OCI-LY7 (cell line): ENCODE data around the gene FERMT3. TPM values are rescaled to one million over a fixed set of nuclear protein-coding genes. Genes with fewer than 3 reads are reported as not detected.

ENCODE experiments used
- BruUV-seq: library from RNA; stranded (reverse); fragments of 400-500 nt; replicated peaks from 2 replicates; lab custom pipeline; 2021; lab: Mats Ljungman, UMichigan
- CTCF ChIA-PET: fragments of 300-600 bp; sonication (Branson Sonifier 250); formaldehyde crosslinking; loops from one replicate; lab custom pipeline; 2022; ENCODE audit warnings: antibody characterized with exemption; ENCODE audit not compliant: unreplicated experiment; lab: Charles Lee
- POLR2A ChIA-PET: fragments of 300-600 bp; sonication (Branson Sonifier 250); formaldehyde crosslinking; loops from one replicate; lab custom pipeline; 2022; ENCODE audit warnings: antibody characterized with exemption; lab: Charles Lee
- DNase-seq: peaks from one replicate; pipeline ENCODE4 v3.0.0-alpha.2; 2015; ENCODE audit warnings: low spot score
- H2AFZ ChIP-seq: fragments of 200-600 bp; sonication (generic), shearing (Covaris generic); 2 replicates; pipeline ENCODE4 v1.6.1; 2014; ENCODE audit warnings: mild to moderate bottlenecking, antibody characterized with exemption, low read length, moderate library complexity
- H3K27ac ChIP-seq: fragments of 200-600 bp; sonication (generic); 2 replicates; pipeline ENCODE4 v1.5.1; 2014; ENCODE audit warnings: mixed run types, low read depth, mild to moderate bottlenecking, moderate library complexity, low read length, inconsistent platforms; ENCODE audit not compliant: poor library complexity, severe bottlenecking
- H3K36me3 ChIP-seq: fragments of 200-600 bp; sonication (generic); 2 replicates; pipeline ENCODE4 v1.6.1; 2014; ENCODE audit warnings: mild to moderate bottlenecking, antibody characterized with exemption, low read length, moderate library complexity, mixed read lengths; ENCODE audit not compliant: insufficient read depth
- H3K4me1 ChIP-seq: fragments of 200-600 bp; sonication (generic); 2 replicates; pipeline ENCODE4 v1.5.1; 2014; ENCODE audit warnings: mild to moderate bottlenecking, low read length; ENCODE audit not compliant: insufficient read depth, poor library complexity, severe bottlenecking
- H3K4me2 ChIP-seq: fragments of 200-600 bp; sonication (generic); 2 replicates; pipeline ENCODE4 v1.6.1; 2014; ENCODE audit warnings: mild to moderate bottlenecking, low read length
- H3K4me3 ChIP-seq: fragments of 200-600 bp; sonication (generic); 2 replicates; pipeline ENCODE4 v1.5.1; 2014; ENCODE audit warnings: mild to moderate bottlenecking, low read depth, low read length; ENCODE audit not compliant: poor library complexity, severe bottlenecking
- H3K79me2 ChIP-seq: fragments of 200-600 bp; sonication (generic); 2 replicates; pipeline ENCODE4 v1.6.1; 2016; ENCODE audit warnings: low read depth, mild to moderate bottlenecking, low read length, moderate library complexity, mixed read lengths; ENCODE audit not compliant: insufficient read depth
- H3K9me2 ChIP-seq: fragments of 200-600 bp; sonication (generic); 2 replicates; pipeline ENCODE4 v1.6.1; 2016; ENCODE audit warnings: mild to moderate bottlenecking, low read length, mixed read lengths; ENCODE audit not compliant: insufficient read depth
- H3K9me3 ChIP-seq: fragments of 200-600 bp; sonication (generic); 2 replicates; pipeline ENCODE4 v1.6.1; 2014; ENCODE audit warnings: mild to moderate bottlenecking, mixed run types, low read length, mixed read lengths
- H4K20me1 ChIP-seq: fragments of 200-600 bp; sonication (generic); 2 replicates; pipeline ENCODE4 v1.6.1; 2014; ENCODE audit warnings: mild to moderate bottlenecking, antibody characterized with exemption, low read length, moderate library complexity, mixed read lengths; ENCODE audit not compliant: insufficient read depth
- EZH2phosphoT487 ChIP-seq: fragments of 200-600 bp; sonication (generic); IDR thresholded peaks from 2 replicates; pipeline ENCODE4 v1.6.1; 2018; ENCODE audit warnings: low read depth, borderline replicate concordance, mild to moderate bottlenecking, mixed run types, antibody characterized with exemption, low read length, moderate library complexity, mixed read lengths
- intact Hi-C: fragments of 100-400 bp; cut with micrococcal nuclease; formaldehyde crosslinking; loops from one replicate; pipeline ENCODE4 v1.10.0; 2022; ENCODE audit not compliant: unreplicated experiment
- total RNA-seq, 2 experiments: library from RNA; depleted of rRNA in 1 of 2; stranded (reverse); fragments of >200 nt in 1 of 2; shearing (Covaris generic) in 1 of 2; gene quantifications; 2 replicates each; pipeline ENCODE4 v1.2.3, GENCODE V29; 2014 to 2022
- TF ChIP-seq, protein P1 (sequence below): fragments of 200-600 bp; sonication (generic); conservative IDR thresholded peaks from 2 replicates; pipeline ENCODE4 v1.5.1; 2014; ENCODE audit warnings: mild to moderate bottlenecking, antibody characterized with exemption, low read length, moderate library complexity, mixed read lengths

Gene FERMT3
- total RNA-seq, 2 experiments from 2014 or later: 120 to 201 TPM

DNA sequence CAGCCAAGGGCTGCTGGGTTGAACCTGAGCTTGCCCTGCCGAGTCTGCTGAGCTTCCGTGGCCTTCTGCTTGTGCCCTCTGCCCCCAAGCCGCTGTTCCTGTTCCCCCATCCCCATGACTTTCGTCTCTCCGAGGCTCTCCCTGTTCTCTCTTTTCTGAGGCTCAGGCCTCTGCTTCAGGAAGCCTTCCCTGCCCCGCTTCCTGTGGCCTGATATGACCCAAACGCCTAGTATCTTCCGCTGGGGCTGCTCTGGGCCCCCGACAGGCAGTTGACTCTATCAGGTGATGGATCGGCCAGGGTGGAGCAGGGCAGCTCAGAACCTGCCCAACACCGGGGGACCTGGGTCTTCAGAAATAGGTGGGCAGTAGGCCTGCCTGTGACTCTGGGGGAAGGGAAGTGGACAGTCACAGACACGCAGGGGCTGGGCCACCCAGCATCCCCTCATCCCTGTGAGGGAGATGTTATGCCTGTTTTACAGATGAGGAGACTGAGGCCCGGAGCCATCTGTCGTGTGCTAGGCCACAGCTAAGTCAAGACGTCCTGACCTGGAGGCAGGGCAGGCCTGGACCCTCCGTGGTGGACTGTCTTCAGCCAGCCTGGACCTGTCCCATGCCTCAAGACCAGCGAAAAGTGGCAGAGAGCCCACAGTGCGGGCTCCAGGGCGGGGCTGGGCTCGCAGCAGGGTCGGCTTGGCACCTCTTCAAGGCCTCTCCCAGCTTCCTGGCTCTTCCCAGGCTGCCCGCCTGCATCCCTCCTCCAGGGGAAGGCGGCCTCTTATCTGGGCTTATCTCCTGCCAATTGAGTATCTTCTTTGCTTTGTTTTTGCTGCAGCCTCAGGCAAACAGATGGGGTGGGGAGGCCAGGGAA, 61.7 kb downstream of the FERMT3 start:
- BruUV-seq: no TSS peak
- ChIA-PET POLR2A (interaction anchor here (1.1 kb wide), 2 partner anchors 14 to 63 kb away, joined by 3 to 6 read pairs; no protein-coding TSS in a partner anchor), CTCF (interaction anchor here (0.5 to 0.6 kb wide), 2 partner anchors 21 to 591 kb away, joined by 3 to 7 read pairs; no protein-coding TSS in a partner anchor)
- no peak for TF ChIP-seq EZH2phosphoT487
- TF ChIP-seq, protein P1, sequence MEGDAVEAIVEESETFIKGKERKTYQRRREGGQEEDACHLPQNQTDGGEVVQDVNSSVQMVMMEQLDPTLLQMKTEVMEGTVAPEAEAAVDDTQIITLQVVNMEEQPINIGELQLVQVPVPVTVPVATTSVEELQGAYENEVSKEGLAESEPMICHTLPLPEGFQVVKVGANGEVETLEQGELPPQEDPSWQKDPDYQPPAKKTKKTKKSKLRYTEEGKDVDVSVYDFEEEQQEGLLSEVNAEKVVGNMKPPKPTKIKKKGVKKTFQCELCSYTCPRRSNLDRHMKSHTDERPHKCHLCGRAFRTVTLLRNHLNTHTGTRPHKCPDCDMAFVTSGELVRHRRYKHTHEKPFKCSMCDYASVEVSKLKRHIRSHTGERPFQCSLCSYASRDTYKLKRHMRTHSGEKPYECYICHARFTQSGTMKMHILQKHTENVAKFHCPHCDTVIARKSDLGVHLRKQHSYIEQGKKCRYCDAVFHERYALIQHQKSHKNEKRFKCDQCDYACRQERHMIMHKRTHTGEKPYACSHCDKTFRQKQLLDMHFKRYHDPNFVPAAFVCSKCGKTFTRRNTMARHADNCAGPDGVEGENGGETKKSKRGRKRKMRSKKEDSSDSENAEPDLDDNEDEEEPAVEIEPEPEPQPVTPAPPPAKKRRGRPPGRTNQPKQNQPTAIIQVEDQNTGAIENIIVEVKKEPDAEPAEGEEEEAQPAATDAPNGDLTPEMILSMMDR: no peak
- H2AFZ ChIP-seq: no peak overlapping the region
- H3K4me3 ChIP-seq: peak overlapping the region; percentile 86
- no peak for DNase-seq
- H3K27ac ChIP-seq: peak overlapping the region; percentile 91
- H3K79me2 ChIP-seq: peaks cover 11% of the 10 kb centered on the region; the same call in 1 of the 2 replicates
- H3K9me3 ChIP-seq: no peaks in the 10 kb centered on the region
- H4K20me1 ChIP-seq: no peaks in the 10 kb centered on the region
- peak overlapping the region; percentile 74 for H3K4me2 ChIP-seq
- intact Hi-C loops: no loop called here
- peaks cover 27% of the 10 kb centered on the region for H3K4me1 ChIP-seq
- no peaks in the 10 kb centered on the region for H3K9me2 ChIP-seq
- H3K36me3 ChIP-seq: no peaks in the 10 kb centered on the region

- Histone ChIP-seq H4K20me1 (no peaks in the 10 kb centered on the region), H3K4me2 (peak overlapping the region; percentile 74), H3K4me1 (peaks cover 27% of the 10 kb centered on the region), H3K9me2 (no peaks in the 10 kb centered on the region), H3K9me3 (no peaks in the 10 kb centered on the region), H2AFZ (peak overlapping the region; percentile 63), H3K79me2 (peaks cover 11% of the 10 kb centered on the region; the same call in 1 of the 2 replicates), H3K27ac (peak overlapping the region; percentile 91), H3K36me3 (no peaks in the 10 kb centered on the region), H3K4me3 (peak overlapping the region; percentile 86)
- peak; percentile 70 for DNase-seq
- TF ChIP-seq EZH2phosphoT487: no peak
- TF ChIP-seq, protein P1: peak; percentile 60; the same call in 1 of the 2 replicates
- ChIA-PET POLR2A (interaction anchor here (0.9 to 1.5 kb wide), 2 partner anchors 48 to 63 kb away, joined by 3 to 5 read pairs; partner anchors contain the start of gene TRMT112), CTCF (interaction anchor here (0.5 kb wide), 1 partner anchor 20 kb away, joined by 7 read pairs; no protein-coding TSS in a partner anchor)
- intact Hi-C loops: loop anchor here (1.0 kb wide), 4 partner anchors 18 to 65 kb away; partner anchors contain the start of genes NUDT22, PLCB3, PPP1R14B and TRPT1
- BruUV-seq: no TSS peak
These were observed 62.5 kb downstream of the FERMT3 start for GRCh38 chr11:64268893-64269539.
